H1 (cell line): ENCODE measurements around the gene TRPV4. TPM values are rescaled to one million over a fixed set of nuclear protein-coding genes. Genes with fewer than 3 reads are reported as not detected.

Experiments
- CTBP2 ChIP-seq: IDR thresholded peaks from 2 replicates; pipeline ENCODE4 v1.7.0; 2011; ENCODE audit warnings: borderline replicate concordance, mild to moderate bottlenecking, moderate library complexity, mixed read lengths, low read length; ENCODE audit not compliant: insufficient read depth, insufficient read length
- EZH2 ChIP-seq: fragments of 200-600 bp; sonication (generic); IDR thresholded peaks from 2 replicates; pipeline ENCODE4 v1.7.1; 2012; ENCODE audit warnings: low read depth, mild to moderate bottlenecking, moderate library complexity, low read length, inconsistent platforms; ENCODE audit not compliant: severe bottlenecking
- polyA plus RNA-seq, 7 experiments: library from polyadenylated mRNA; depleted of rRNA in 3 of 7; stranded (reverse) in 5 of 7; unstranded in 2 of 7; fragments of >200 nt in 5 of 7; fragments of 200-250 nt in 2 of 7; gene quantifications; 1 replicate in 5 of 7; 2 replicates in 1 of 7; 4 replicates in 1 of 7; pipeline versions ENCODE4 v1.2.1 to v1.2.3, GENCODE V29; 2011 to 2013; ENCODE audit warnings: missing spikeins in 2 of 7, mixed read lengths in 2 of 7
- total RNA-seq: library from RNA; stranded (reverse); fragmentation: NEBNext Ultra II Directional; extraction: Animal tissue kit (Norgen Biotek cat#: 25700); gene quantifications from 2 replicates; pipeline ENCODE4 v1.2.1, GENCODE V29; 2021

TRPV4 gene
- total and polyA plus RNA-seq, 2 of the 8 experiments (the other 6 are each of a cell fraction or from before 2014, with no cell fraction given), result 2.1 to 6.2 TPM

DNA sequence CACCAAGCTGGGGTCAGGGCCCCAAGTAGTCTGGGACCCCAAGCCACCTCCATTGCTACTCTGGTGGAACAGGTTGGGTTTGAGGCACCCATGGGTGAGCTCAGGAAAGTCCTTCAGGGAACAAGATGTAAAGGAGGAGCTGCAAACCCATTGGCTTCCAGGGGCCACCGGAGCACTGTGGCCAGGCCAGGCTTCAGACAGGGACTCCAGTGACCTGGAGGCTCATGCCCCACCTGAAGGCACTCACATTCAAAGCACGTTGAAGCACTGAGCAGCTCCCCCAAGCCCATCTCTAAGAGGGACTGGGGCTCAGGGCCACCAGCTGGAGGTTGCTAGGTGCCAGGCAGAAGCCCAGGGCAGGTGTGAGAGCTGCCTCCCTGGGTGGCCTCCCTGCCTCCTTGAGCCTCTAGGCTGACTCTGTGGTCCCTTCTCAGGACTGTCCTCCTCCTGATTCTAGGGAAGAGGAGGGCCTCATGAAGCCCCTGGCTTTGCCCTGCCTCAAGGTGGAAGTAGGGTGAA, 70.5 kb downstream of the TRPV4 start (continued):
- TF ChIP-seq EZH2 (no peak), CTBP2 (no peak)
